Measurements from ENCODE around the gene CEP57L1.
"Not testable (repeated sequence)": the region's sequence is repeated elsewhere in the genome, so short reads cannot be mapped to it uniquely, and the experiment has no call there.

Gene CEP57L1

GRCh38 chr6:109105681-109106080 lies 10.4 kb downstream of the CEP57L1 start:
- Histone ChIP-seq H3K36me3 (ENCODE audit: insufficient read depth, low read length) (no peaks in the 10 kb centered on the region), H3K9me3 (ENCODE audit: control insufficient read depth, insufficient read depth, low read length) (no peaks in the 10 kb centered on the region), H3K4me1 (ENCODE audit: insufficient read depth, low read length) (no peaks in the 10 kb centered on the region), H3K9ac (ENCODE audit: low read depth, low read length) (no peak overlapping the region)

DNA sequence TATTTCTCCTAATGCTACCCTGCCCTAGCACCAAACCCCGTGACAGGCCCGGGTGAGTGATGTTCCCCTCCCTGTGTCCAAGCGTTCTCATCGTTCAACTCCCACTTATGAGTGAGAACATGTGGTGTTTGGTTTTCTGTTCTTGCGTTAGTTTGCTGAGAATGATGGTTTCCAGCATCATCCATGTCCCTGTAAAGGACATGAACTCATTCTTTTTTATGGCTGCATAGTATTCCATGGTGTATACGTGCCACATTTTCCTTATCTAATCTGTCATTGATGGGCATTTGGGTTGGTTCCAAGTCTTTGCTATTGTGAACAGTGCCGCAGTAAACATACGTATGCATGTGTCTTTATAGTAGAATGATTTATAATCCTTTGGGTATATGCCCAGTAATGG lies 14.4 kb downstream of the CEP57L1 start:
- H3K9me3 ChIP-seq (ENCODE audit: control insufficient read depth, insufficient read depth, low read length); H3K9ac ChIP-seq (ENCODE audit: low read depth, low read length); H3K4me1 ChIP-seq (ENCODE audit: insufficient read depth, low read length); H3K36me3 ChIP-seq (ENCODE audit: insufficient read depth, low read length): not testable (repeated sequence)

DNA sequence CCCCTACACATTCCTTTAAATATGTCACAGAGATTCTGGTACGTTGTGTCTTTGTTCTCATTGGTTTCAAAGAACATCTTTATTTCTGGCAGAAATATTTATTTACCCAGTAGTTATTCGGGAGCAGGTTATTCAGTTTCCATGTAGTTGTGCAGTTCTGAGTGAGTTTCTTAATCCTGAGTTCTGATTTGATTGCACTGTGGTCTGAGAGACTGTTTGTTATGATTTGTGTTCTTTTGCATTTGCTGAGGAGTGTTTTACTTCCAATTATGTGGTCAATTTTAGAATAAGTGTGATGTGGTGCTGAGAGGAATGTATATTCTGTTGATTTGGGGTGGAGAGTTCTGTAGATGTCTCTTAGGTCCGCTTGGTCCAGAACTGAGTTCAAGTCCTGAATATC lies 17.4 kb downstream of the CEP57L1 start:
- H3K36me3 ChIP-seq (ENCODE audit: insufficient read depth, low read length); H3K9ac ChIP-seq (ENCODE audit: low read depth, low read length); H3K4me1 ChIP-seq (ENCODE audit: insufficient read depth, low read length); H3K9me3 ChIP-seq (ENCODE audit: control insufficient read depth, insufficient read depth, low read length): not testable (repeated sequence)

GRCh38 chr6:109117346-109118035 lies 22.2 kb downstream of the CEP57L1 start:
- Histone ChIP-seq H3K36me3 (ENCODE audit: insufficient read depth, low read length) (no peaks in the 10 kb centered on the region), H3K9me3 (ENCODE audit: control insufficient read depth, insufficient read depth, low read length) (no peaks in the 10 kb centered on the region), H3K9ac (ENCODE audit: low read depth, low read length) (no peak overlapping the region), H3K4me1 (ENCODE audit: insufficient read depth, low read length) (0 out of 2 replicates have a peak, but pooled peaks cover 5% of the 10 kb centered on the region)

GRCh38 chr6:109118337-109118736 lies 23.0 kb downstream of the CEP57L1 start:
- Histone ChIP-seq H3K9ac (ENCODE audit: low read depth, low read length) (no peak overlapping the region), H3K9me3 (ENCODE audit: control insufficient read depth, insufficient read depth, low read length) (no peaks in the 10 kb centered on the region), H3K36me3 (ENCODE audit: insufficient read depth, low read length) (no peaks in the 10 kb centered on the region)

DNA sequence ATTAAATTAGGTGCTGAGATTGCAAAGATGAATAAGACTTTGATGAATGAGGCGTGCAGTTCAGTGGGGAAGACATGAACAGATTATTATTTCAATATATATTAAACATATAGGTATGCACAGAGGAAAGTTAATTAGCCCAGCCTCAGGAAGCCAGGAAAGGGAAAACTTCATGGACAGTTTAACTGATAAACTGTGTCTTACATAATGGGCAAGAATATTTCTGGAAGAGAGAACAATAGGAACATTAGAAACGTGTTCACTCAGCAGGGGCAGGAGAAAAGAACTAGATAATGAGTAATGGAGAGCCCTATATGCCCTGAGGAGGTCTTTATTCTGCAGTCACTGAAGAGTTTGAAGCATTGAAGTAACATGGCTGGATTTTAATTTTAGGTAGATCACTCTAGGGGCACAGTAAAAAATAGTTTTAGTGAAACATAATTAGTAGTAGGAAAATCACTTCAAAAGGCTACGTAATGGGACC lies 23.6 kb downstream of the CEP57L1 start:
- 0 out of 2 replicates have a peak, but pooled peaks cover 5% of the 10 kb centered on the region for H3K4me1 ChIP-seq (ENCODE audit: insufficient read depth, low read length)
- no peaks in the 10 kb centered on the region for H3K9me3 ChIP-seq (ENCODE audit: control insufficient read depth, insufficient read depth, low read length)
- H3K9ac ChIP-seq (ENCODE audit: low read depth, low read length): no peak overlapping the region
- H3K36me3 ChIP-seq (ENCODE audit: insufficient read depth, low read length): no peaks in the 10 kb centered on the region

More at GRCh38 chr6:109118337-109118736, 23.0 kb downstream of the CEP57L1 start:
- 0 out of 2 replicates have a peak, but pooled peaks cover 5% of the 10 kb centered on the region for H3K4me1 ChIP-seq (ENCODE audit: insufficient read depth, low read length)

DNA sequence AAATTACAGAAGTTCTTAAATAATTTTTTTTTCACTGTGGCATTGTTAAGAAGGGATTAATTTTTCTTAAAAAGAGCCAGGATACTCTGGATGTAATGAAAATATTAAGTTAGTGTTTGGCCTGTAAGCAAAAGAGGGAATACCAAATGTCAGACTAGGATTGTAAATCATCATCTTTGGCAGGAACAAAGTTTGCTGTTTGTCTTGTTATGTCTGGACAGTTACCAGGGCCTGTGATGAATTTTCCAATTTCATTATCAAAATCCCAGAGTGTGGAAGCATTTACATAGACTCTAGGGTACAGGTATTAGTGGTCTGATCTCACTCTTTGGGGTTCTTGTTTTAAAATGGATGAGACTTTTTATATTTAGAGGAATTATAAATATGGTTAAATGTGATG lies 26.1 kb downstream of the CEP57L1 start:
- Histone ChIP-seq H3K9ac (ENCODE audit: low read depth, low read length) (no peak overlapping the region), H3K4me1 (ENCODE audit: insufficient read depth, low read length) (0 out of 2 replicates have a peak, but pooled peaks cover 5% of the 10 kb centered on the region), H3K9me3 (ENCODE audit: control insufficient read depth, insufficient read depth, low read length) (no peaks in the 10 kb centered on the region), H3K36me3 (ENCODE audit: insufficient read depth, low read length) (no peaks in the 10 kb centered on the region)

- Histone ChIP-seq H3K9me3 (ENCODE audit: control insufficient read depth, insufficient read depth, low read length) (no peaks in the 10 kb centered on the region), H3K9ac (ENCODE audit: low read depth, low read length) (no peak overlapping the region), H3K36me3 (ENCODE audit: insufficient read depth, low read length) (no peaks in the 10 kb centered on the region), H3K4me1 (ENCODE audit: insufficient read depth, low read length) (no peaks in the 10 kb centered on the region)
Measured at GRCh38 chr6:109124219-109124618, 28.9 kb downstream of the CEP57L1 start.

DNA sequence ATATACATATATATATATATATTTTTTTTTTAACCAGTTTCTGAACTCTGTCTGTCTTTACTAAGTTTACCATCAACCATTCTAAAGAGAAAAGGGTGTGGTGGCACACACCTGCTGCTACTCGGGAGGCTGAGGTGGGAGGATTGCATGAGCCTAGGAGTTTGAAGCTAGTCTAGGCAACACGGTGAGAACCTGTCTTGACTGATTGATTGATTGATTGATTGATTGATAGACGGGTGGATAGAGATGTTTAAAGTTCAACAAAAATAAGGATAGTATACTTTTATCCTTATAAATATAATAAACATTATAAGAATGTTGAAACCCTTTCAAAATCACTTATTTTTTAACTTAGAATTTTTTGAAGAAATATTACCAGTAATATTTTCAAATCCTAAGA lies 30.2 kb downstream of the CEP57L1 start:
- H3K9me3 ChIP-seq (ENCODE audit: control insufficient read depth, insufficient read depth, low read length): no peaks in the 10 kb centered on the region
- no peaks in the 10 kb centered on the region for H3K36me3 ChIP-seq (ENCODE audit: insufficient read depth, low read length)
- H3K4me1 ChIP-seq (ENCODE audit: insufficient read depth, low read length): no peaks in the 10 kb centered on the region
- H3K9ac ChIP-seq (ENCODE audit: low read depth, low read length): no peak overlapping the region

GRCh38 chr6:109130065-109130464 lies 34.8 kb downstream of the CEP57L1 start:
- H3K9me3 ChIP-seq (ENCODE audit: control insufficient read depth, insufficient read depth, low read length): no peaks in the 10 kb centered on the region
- no peak overlapping the region for H3K9ac ChIP-seq (ENCODE audit: low read depth, low read length)
- H3K36me3 ChIP-seq (ENCODE audit: insufficient read depth, low read length): no peaks in the 10 kb centered on the region
- H3K4me1 ChIP-seq (ENCODE audit: insufficient read depth, low read length): no peaks in the 10 kb centered on the region

GRCh38 chr6:109135600-109135999 lies 40.3 kb downstream of the CEP57L1 start:
- H3K9me3 ChIP-seq (ENCODE audit: control insufficient read depth, insufficient read depth, low read length); H3K4me1 ChIP-seq (ENCODE audit: insufficient read depth, low read length); H3K36me3 ChIP-seq (ENCODE audit: insufficient read depth, low read length); H3K9ac ChIP-seq (ENCODE audit: low read depth, low read length): not testable (repeated sequence)

- H3K9me3 ChIP-seq (ENCODE audit: control insufficient read depth, insufficient read depth, low read length); H3K4me1 ChIP-seq (ENCODE audit: insufficient read depth, low read length); H3K9ac ChIP-seq (ENCODE audit: low read depth, low read length); H3K36me3 ChIP-seq (ENCODE audit: insufficient read depth, low read length): not testable (repeated sequence)
Measured at GRCh38 chr6:109136039-109136438, 40.7 kb downstream of the CEP57L1 start.

DNA sequence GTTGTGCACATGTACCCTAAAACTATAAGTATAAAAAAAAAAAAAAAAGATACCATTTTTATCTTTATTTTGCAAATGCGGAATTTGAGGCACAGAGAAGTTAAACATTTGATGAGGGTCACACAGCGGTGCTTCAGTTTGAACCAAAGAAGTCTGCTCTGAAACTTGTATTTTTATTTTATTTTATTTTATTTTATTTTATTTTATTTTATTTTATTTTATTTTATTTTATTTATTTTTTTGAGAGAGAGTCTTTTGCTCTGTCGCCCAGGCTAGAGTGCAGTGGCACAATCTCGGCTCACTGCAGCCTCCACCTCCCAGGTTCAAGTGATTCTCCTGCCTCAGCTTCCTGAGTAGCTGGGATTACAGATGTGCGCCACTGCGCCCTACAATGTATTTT lies 41.2 kb downstream of the CEP57L1 start:
- not testable (repeated sequence) for H3K9me3 ChIP-seq (ENCODE audit: control insufficient read depth, insufficient read depth, low read length); H3K36me3 ChIP-seq (ENCODE audit: insufficient read depth, low read length); H3K9ac ChIP-seq (ENCODE audit: low read depth, low read length); H3K4me1 ChIP-seq (ENCODE audit: insufficient read depth, low read length)

GRCh38 chr6:109139109-109139508 lies 43.8 kb downstream of the CEP57L1 start:
- H3K36me3 ChIP-seq (ENCODE audit: insufficient read depth, low read length): no peaks in the 10 kb centered on the region
- no peaks in the 10 kb centered on the region for H3K4me1 ChIP-seq (ENCODE audit: insufficient read depth, low read length)
- no peak overlapping the region for H3K9ac ChIP-seq (ENCODE audit: low read depth, low read length)
- H3K9me3 ChIP-seq (ENCODE audit: control insufficient read depth, insufficient read depth, low read length): no peaks in the 10 kb centered on the region

- not testable (repeated sequence) for H3K4me1 ChIP-seq (ENCODE audit: insufficient read depth, low read length); H3K9me3 ChIP-seq (ENCODE audit: control insufficient read depth, insufficient read depth, low read length); H3K9ac ChIP-seq (ENCODE audit: low read depth, low read length); H3K36me3 ChIP-seq (ENCODE audit: insufficient read depth, low read length)
Measured at GRCh38 chr6:109142067-109142466, 46.8 kb downstream of the CEP57L1 start.

Data from ES-I3 (cell line).